SK-N-SH (cell line): ENCODE results near the gene EGFL8. TPM values are rescaled to one million over a fixed set of nuclear protein-coding genes. Genes with fewer than 3 reads are reported as not detected.
"Not testable (repeated sequence)": the region's sequence is repeated elsewhere in the genome, so short reads cannot be mapped to it uniquely, and the experiment has no call there.

Experiments used
- CTCF ChIA-PET: fragments of 300-600, 350-600 bp; formaldehyde crosslinking; extraction: SDS; loops from one replicate; lab custom pipeline; 2021; lab: Yijun Ruan, JAX
- POLR2A ChIA-PET: fragments of 350-600 bp; sonication (Branson Sonifier 250); formaldehyde crosslinking; extraction: SDS; loops from one replicate; lab custom pipeline; 2020; ENCODE audit warnings: antibody characterized with exemption, inconsistent platforms; lab: Yijun Ruan, JAX
- DNase-seq: peaks from one replicate; pipeline ENCODE4 v3.0.0; 2012
- H2AFZ ChIP-seq: fragments of 200-600 bp; sonication (generic); 2 replicates; pipeline ENCODE4 v1.8.1; 2016; ENCODE audit warnings: antibody characterized with exemption, mild to moderate bottlenecking, low read depth
- H3F3A ChIP-seq: fragments of 200-600 bp; sonication (generic); replicated peaks from 2 replicates; pipeline ENCODE3; 2016; ENCODE audit warnings: antibody characterized with exemption, mild to moderate bottlenecking; ENCODE audit not compliant: insufficient read depth
- H3K27ac ChIP-seq, 2 experiments: fragments of 200-500 bp in 1 of 2; fragments of 200-600 bp in 1 of 2; sonication (Bioruptor generic) in 1 of 2; sonication (generic), shearing (Covaris generic) in 1 of 2; 2 replicates each; pipeline versions ENCODE4 v1.5.1 to v1.6.1; 2014 to 2016; ENCODE audit warnings: low read depth in 2 of 2, inconsistent platforms in 1 of 2, low read length in 1 of 2, mild to moderate bottlenecking in 1 of 2, mixed read lengths in 1 of 2
- H3K27me3 ChIP-seq: fragments of 200-600 bp; sonication (generic), shearing (Covaris generic); 2 replicates; pipeline ENCODE4 v1.6.1; 2016; ENCODE audit warnings: mixed run types; ENCODE audit not compliant: insufficient read depth
- H3K36me3 ChIP-seq, 2 experiments: fragments of 200-500 bp in 1 of 2; fragments of 200-600 bp in 1 of 2; sonication (Bioruptor generic) in 1 of 2; sonication (generic) in 1 of 2; replicated peaks in 1 of 2; 2 replicates each; pipeline versions ENCODE3 to v1.5.1; 2014 to 2016; ENCODE audit warnings: low read length in 1 of 2, mild to moderate bottlenecking in 1 of 2; ENCODE audit not compliant: insufficient read depth in 2 of 2, control insufficient read depth in 1 of 2
- H3K4me1 ChIP-seq, 2 experiments: fragments of 200-500 bp in 1 of 2; fragments of 200-600 bp in 1 of 2; sonication (Bioruptor generic) in 1 of 2; sonication (generic), shearing (Covaris generic) in 1 of 2; 2 replicates each; pipeline versions ENCODE4 v1.5.1 to v1.6.1; 2014 to 2016; ENCODE audit warnings: low read depth in 1 of 2, low read length in 1 of 2, mixed run types in 1 of 2; ENCODE audit not compliant: insufficient read depth in 2 of 2, control insufficient read depth in 1 of 2
- H3K4me2 ChIP-seq: fragments of 200-600 bp; sonication (generic), shearing (Covaris generic); 2 replicates; pipeline ENCODE4 v1.6.1; 2017; ENCODE audit warnings: mixed run types
- H3K4me3 ChIP-seq, 2 experiments: fragments of 200-500 bp in 1 of 2; fragments of 200-600 bp in 1 of 2; sonication (Bioruptor generic) in 1 of 2; sonication (generic), shearing (Covaris generic) in 1 of 2; 2 replicates each; pipeline versions ENCODE4 v1.5.1 to v1.8.1; 2014 to 2016; ENCODE audit warnings: low read depth in 2 of 2, inconsistent platforms in 1 of 2, low read length in 1 of 2, mild to moderate bottlenecking in 1 of 2, mixed read lengths in 1 of 2, moderate library complexity in 1 of 2
- H3K79me2 ChIP-seq: fragments of 200-600 bp; sonication (generic); 2 replicates; pipeline ENCODE4 v1.8.1; 2017; ENCODE audit warnings: mild to moderate bottlenecking; ENCODE audit not compliant: insufficient read depth
- H3K9ac ChIP-seq: fragments of 200-600 bp; sonication (generic); 2 replicates; pipeline ENCODE4 v1.6.1; 2017; ENCODE audit warnings: mixed run types
- H3K9me2 ChIP-seq: fragments of 200-600 bp; sonication (generic); 2 replicates; pipeline ENCODE4 v1.6.1; 2017; ENCODE audit warnings: mixed run types
- H3K9me3 ChIP-seq: fragments of 200-600 bp; sonication (generic); 2 replicates; pipeline ENCODE4 v1.6.1; 2017; ENCODE audit warnings: mixed run types, mild to moderate bottlenecking, moderate library complexity
- H4K20me1 ChIP-seq: fragments of 200-600 bp; sonication (generic); 2 replicates; pipeline ENCODE4 v1.6.1; 2017; ENCODE audit warnings: mild to moderate bottlenecking, mixed run types; ENCODE audit not compliant: insufficient read depth
- NFIC ChIP-seq: IDR thresholded peaks from 2 replicates; pipeline ENCODE4 v1.4.0; 2012; ENCODE audit warnings: borderline replicate concordance
- POLR2AphosphoS5 ChIP-seq: IDR thresholded peaks from 2 replicates; pipeline ENCODE4 v1.6.1; 2012; ENCODE audit warnings: low read depth, low read length
- REST ChIP-seq: IDR thresholded peaks from 2 replicates; pipeline ENCODE4 v1.6.1; 2012; ENCODE audit warnings: mild to moderate bottlenecking, low read depth, low read length, moderate library complexity
- SIN3A ChIP-seq: IDR thresholded peaks from 2 replicates; pipeline ENCODE4 v1.6.1; 2012; ENCODE audit warnings: low read depth, mild to moderate bottlenecking, low read length, moderate library complexity, borderline replicate concordance
- TAF1 ChIP-seq: IDR thresholded peaks from 2 replicates; pipeline ENCODE4 v1.6.1; 2012; ENCODE audit warnings: low read depth, mild to moderate bottlenecking, low read length, moderate library complexity, borderline replicate concordance
- WGBS: methylation state at CpG from one replicate; pipeline ENCODE4 v1.1.6; 2017; ENCODE audit warnings: low lambda C conversion rate; 5-methylcytosine and 5-hydroxymethylcytosine counted together
- polyA plus RNA-seq, 3 experiments: library from polyadenylated mRNA; depleted of rRNA; stranded (reverse); fragments of >200 nt; gene quantifications; 2 replicates each; pipeline ENCODE4 v1.2.3, GENCODE V29; 2012

EGFL8 gene
- polyA plus RNA-seq, 1 of the 3 experiments (the other 2 are of a cell fraction) = 7.7 TPM

- no peak for TF ChIP-seq REST
Observed at GRCh38 chr6:32139590-32139989, 24.8 kb upstream of the EGFL8 start (continued).

GRCh38 chr6:32140420-32141046, 23.9 kb upstream of the EGFL8 start:
- no peak for DNase-seq
- Histone ChIP-seq H3K4me2 (no peak overlapping the region), H3F3A (no peaks in the 10 kb centered on the region), H3K27me3 (no peaks in the 10 kb centered on the region), H3K9me2 (no peaks in the 10 kb centered on the region), H3K4me1 (no peaks in the 10 kb centered on the region), H3K4me3 (no peak overlapping the region), H3K79me2 (no peaks in the 10 kb centered on the region), H3K36me3 (no peaks in the 10 kb centered on the region), H2AFZ (no peak overlapping the region), H3K9ac (no peak overlapping the region), H4K20me1 (no peaks in the 10 kb centered on the region), H3K27ac (no peak overlapping the region), H3K9me3 (no peaks in the 10 kb centered on the region)
- ChIA-PET POLR2A (no interaction called here), CTCF (no interaction called here)
- TF ChIP-seq POLR2AphosphoS5 = no peak
- TF ChIP-seq TAF1 = no peak
- WGBS = 51% methylated on average over 5 of the region's 5 CpGs

- H3K4me2 ChIP-seq, H3K9ac ChIP-seq, H4K20me1 ChIP-seq, H2AFZ ChIP-seq, H3K9me3 ChIP-seq, POLR2A ChIA-PET, H3K36me3 ChIP-seq, H3K27me3 ChIP-seq, H3K27ac ChIP-seq, H3F3A ChIP-seq, H3K4me3 ChIP-seq, H3K79me2 ChIP-seq, DNase-seq, H3K4me1 ChIP-seq, H3K9me2 ChIP-seq: not testable (repeated sequence)
- CTCF ChIA-PET = interaction anchor here (1.4 to 1.5 kb wide), 2 partner anchors 10 to 25 kb away, joined by 3 to 5 read pairs; no protein-coding TSS in a partner anchor
- WGBS = 89% methylated on average over 7 of the region's 7 CpGs
Observed at GRCh38 chr6:32144238-32144637, 20.2 kb upstream of the EGFL8 start.

GRCh38 chr6:32146287-32146686, 18.1 kb upstream of the EGFL8 start:
- H4K20me1 ChIP-seq = no peaks in the 10 kb centered on the region
- ChIA-PET POLR2A (no interaction called here), CTCF (interaction anchor here (0.6 kb wide), 1 partner anchor 654 kb away, joined by 4 read pairs; no protein-coding TSS in a partner anchor)
- no peak overlapping the region for H3K9ac ChIP-seq
- H2AFZ ChIP-seq = no peak overlapping the region
- H3K9me2 ChIP-seq = no peaks in the 10 kb centered on the region
- H3K79me2 ChIP-seq = no peaks in the 10 kb centered on the region
- no peaks in the 10 kb centered on the region for H3K27me3 ChIP-seq
- H3K9me3 ChIP-seq = no peaks in the 10 kb centered on the region
- H3K4me1 ChIP-seq = peaks cover 0 to 3% of the 10 kb centered on the region in 2 experiments; a peak in 1 of 4 replicates
- TF ChIP-seq NFIC = no peak
- TF ChIP-seq SIN3A = no peak
- TF ChIP-seq, all 33 proteins: peak for 0
- Histone ChIP-seq H3K4me3 (no peak overlapping the region), H3K27ac (no peak overlapping the region), H3F3A (no peaks in the 10 kb centered on the region), H3K4me2 (no peak overlapping the region), H3K36me3 (no peaks in the 10 kb centered on the region)
- 97% methylated on average over 1 of the region's 1 CpG for WGBS
- DNase-seq = no peak
